HepG2 (cell line): ENCODE data around the gene CD300H. TPM values are rescaled to one million over a fixed set of nuclear protein-coding genes. Genes with fewer than 3 reads are reported as not detected.
A peak's percentile ranks its signal among the peaks of the same experiment; 100 is the strongest.

Experiments used
- ATAC-seq: fragments of 200-7000 bp; cut with Tn5 transposase; 3 replicates; pipeline ENCODE4 v1.9.1; 2020; ENCODE audit warnings: mild to moderate bottlenecking, moderate library complexity
- BruUV-seq: library from RNA; stranded (reverse); fragments of 400-500 nt; replicated peaks from 2 replicates; lab custom pipeline; 2021; lab: Mats Ljungman, UMichigan
- CTCF ChIA-PET: fragments of 300-600 bp; formaldehyde crosslinking; extraction: SDS; loops from one replicate; lab custom pipeline; 2021; ENCODE audit warnings: low total read pairs, inconsistent platforms, low intra/inter-chr PET ratio; lab: Yijun Ruan, JAX
- POLR2A ChIA-PET: fragments of 350-600 bp; sonication (Branson Sonifier 250); formaldehyde crosslinking; loops from one replicate; lab custom pipeline; 2020; ENCODE audit warnings: antibody characterized with exemption, inconsistent platforms; lab: Yijun Ruan, JAX
- DNase-seq: peaks from one replicate; pipeline ENCODE4 v3.0.0-alpha.2; 2015; ENCODE audit warnings: low spot score
- FAIRE-seq: peaks from 3 replicates; lab custom pipeline; 2011; peaks lifted over from hg19 to GRCh38; lab: Jason Lieb, UNC
- H2AFZ ChIP-seq: one replicate; pipeline ENCODE4 v1.6.1; 2011; ENCODE audit warnings: low read length, inconsistent platforms
- H3K27ac ChIP-seq: fragments of 300-600 bp; 3 replicates; pipeline ENCODE4 v1.8.0; 2011; ENCODE audit warnings: mixed run types, mild to moderate bottlenecking, mixed read lengths, low read length, inconsistent platforms; ENCODE audit not compliant: insufficient read depth; ENCODE audit errors: extremely low read length
- H3K27me3 ChIP-seq, 2 experiments: fragments of 200-600 bp in 1 of 2; 2 replicates in 1 of 2; 3 replicates in 1 of 2; pipeline versions ENCODE4 v1.6.0 to v1.8.0; 2011; ENCODE audit warnings: low read length in 2 of 2, mild to moderate bottlenecking in 2 of 2, moderate library complexity in 2 of 2, inconsistent platforms in 1 of 2; ENCODE audit not compliant: insufficient read depth in 2 of 2, control insufficient read depth in 1 of 2
- H3K36me3 ChIP-seq, 2 experiments: fragments of 200-600 bp in 1 of 2; replicated peaks in 1 of 2; 2 replicates in 1 of 2; 3 replicates in 1 of 2; pipeline versions ENCODE4 v1.5.1 to v1.8.0; 2011; ENCODE audit warnings: low read length in 2 of 2, inconsistent platforms in 1 of 2; ENCODE audit not compliant: insufficient read depth in 2 of 2, control insufficient read depth in 1 of 2
- H3K4me1 ChIP-seq: 2 replicates; pipeline ENCODE4 v1.5.1; 2012; ENCODE audit warnings: low read length, inconsistent platforms; ENCODE audit not compliant: insufficient read depth
- H3K4me2 ChIP-seq: 2 replicates; pipeline ENCODE4 v1.6.0; 2011; ENCODE audit warnings: low read depth, low read length, inconsistent platforms
- H3K4me3 ChIP-seq, 3 experiments: fragments of 200-600 bp in 1 of 3; sonication (generic), shearing (Covaris generic) in 1 of 3; replicated peaks in 1 of 3; 2 replicates each; pipeline ENCODE4 v1.5.1; 2011 to 2016; ENCODE audit warnings: low read length in 3 of 3, inconsistent platforms in 2 of 3, low read depth in 2 of 3, mild to moderate bottlenecking in 2 of 3, control low read depth in 1 of 3, mixed read lengths in 1 of 3; ENCODE audit not compliant: insufficient read depth in 1 of 3
- H3K79me2 ChIP-seq: one replicate; pipeline ENCODE4 v1.6.1; 2011; ENCODE audit warnings: low read length, inconsistent platforms; ENCODE audit not compliant: insufficient read depth
- H3K9ac ChIP-seq: 2 replicates; pipeline ENCODE4 v1.6.0; 2011; ENCODE audit warnings: mild to moderate bottlenecking, low read depth, low read length, inconsistent platforms; ENCODE audit not compliant: insufficient read depth
- H3K9me3 ChIP-seq: 2 replicates; pipeline ENCODE4 v1.5.1; 2012; ENCODE audit warnings: mild to moderate bottlenecking, low read length
- H4K20me1 ChIP-seq: 2 replicates; pipeline ENCODE4 v1.6.0; 2011; ENCODE audit warnings: inconsistent platforms, mild to moderate bottlenecking, low read length, moderate library complexity; ENCODE audit not compliant: insufficient read depth
- CREB1 ChIP-seq, 2 experiments: fragments of 450-650 bp in 1 of 2; IDR thresholded peaks; 2 replicates each; pipeline ENCODE4 v1.6.1; 2016 to 2017; ENCODE audit warnings: control low read depth in 1 of 2, mild to moderate bottlenecking in 1 of 2, missing compliant biosample characterization in 1 of 2, missing genetic modification characterization in 1 of 2
- ELK4 ChIP-seq: sonication (generic); formaldehyde crosslinking; IDR thresholded peaks from 2 replicates; pipeline ENCODE4 v1.9.0; 2021; ENCODE audit warnings: missing genetic modification reagents, borderline replicate concordance
- IRX3 ChIP-seq: sonication (generic); formaldehyde crosslinking; IDR thresholded peaks from 2 replicates; pipeline ENCODE4 v1.8.1; 2023; ENCODE audit warnings: mild to moderate bottlenecking, low read depth, missing genetic modification reagents, borderline replicate concordance
- KDM4B ChIP-seq: sonication (generic); formaldehyde crosslinking; IDR thresholded peaks from 2 replicates; pipeline ENCODE4 v1.4.0; 2020; ENCODE audit warnings: missing genetic modification reagents
- KDM6A ChIP-seq: IDR thresholded peaks from 2 replicates; pipeline ENCODE4 v1.6.1; 2016; ENCODE audit warnings: low read depth
- MNT ChIP-seq: fragments of 450-650 bp; IDR thresholded peaks from 2 replicates; pipeline ENCODE4 v1.6.1; 2016
- NCOA2 ChIP-seq: sonication (generic); formaldehyde crosslinking; IDR thresholded peaks from 2 replicates; pipeline ENCODE4 v1.8.0; 2022; ENCODE audit warnings: inconsistent platforms
- NFIC ChIP-seq: IDR thresholded peaks from 2 replicates; pipeline ENCODE4 v1.6.1; 2012; ENCODE audit warnings: mild to moderate bottlenecking, low read length, inconsistent platforms
- NFKB2 ChIP-seq: sonication (generic); formaldehyde crosslinking; IDR thresholded peaks from 2 replicates; pipeline ENCODE4 v1.4.0; 2020; ENCODE audit warnings: missing genetic modification reagents, borderline replicate concordance
- NR1H2 ChIP-seq: sonication (generic); formaldehyde crosslinking; IDR thresholded peaks from 2 replicates; pipeline ENCODE4 v1.8.1; 2022; ENCODE audit warnings: low read depth, missing genetic modification reagents, borderline replicate concordance
- RARG ChIP-seq: sonication (generic); formaldehyde crosslinking; IDR thresholded peaks from 2 replicates; pipeline ENCODE4 v1.4.0; 2020; ENCODE audit warnings: low read depth, mild to moderate bottlenecking, missing genetic modification reagents
- SOX5 ChIP-seq: IDR thresholded peaks from 2 replicates; pipeline ENCODE4 v1.6.1; 2016; ENCODE audit warnings: borderline replicate concordance
- SOX6 ChIP-seq, 2 experiments: fragments of 450-650 bp in 1 of 2; sonication (generic) in 1 of 2; formaldehyde crosslinking in 1 of 2; IDR thresholded peaks; 2 replicates each; pipeline versions ENCODE4 v1.4.0 to v1.6.1; 2017 to 2020; ENCODE audit warnings: antibody characterized with exemption in 1 of 2, mild to moderate bottlenecking in 1 of 2, missing genetic modification reagents in 1 of 2
- STAT5B ChIP-seq: sonication (generic); formaldehyde crosslinking; IDR thresholded peaks from 2 replicates; pipeline ENCODE4 v1.4.0; 2020; ENCODE audit warnings: missing genetic modification reagents
- ZFAT ChIP-seq: sonication (generic); formaldehyde crosslinking; conservative IDR thresholded peaks from 2 replicates; pipeline ENCODE4 v1.8.1; 2023; ENCODE audit warnings: missing genetic modification reagents, inconsistent platforms
- ZNF207 ChIP-seq: fragments of 450-650 bp; IDR thresholded peaks from 2 replicates; pipeline ENCODE4 v1.6.1; 2016; ENCODE audit warnings: antibody characterized with exemption, borderline replicate concordance
- ZNF761 ChIP-seq: sonication (generic); formaldehyde crosslinking; conservative IDR thresholded peaks from 2 replicates; pipeline ENCODE4 v1.4.0; 2020; ENCODE audit warnings: mild to moderate bottlenecking, missing genetic modification reagents
- WGBS: methylation state at CpG from one replicate; pipeline ENCODE4 v1.1.6; 2017; ENCODE audit warnings: low lambda C conversion rate; 5-methylcytosine and 5-hydroxymethylcytosine counted together
- in situ Hi-C: cut with HindIII; loops from 2 replicates; pipeline ENCODE4 v1.10.0; 2017; ENCODE audit warnings: low pct_unique_long_range_greater_than_20kb; ENCODE audit not compliant: extremely low pct_ligation_motif_present
- intact Hi-C: fragments of 100-400 bp; cut with micrococcal nuclease; formaldehyde crosslinking; loops from one replicate; pipeline ENCODE4 v1.10.0; 2022; ENCODE audit not compliant: unreplicated experiment
- polyA plus RNA-seq, 8 experiments: library from polyadenylated mRNA; depleted of rRNA in 3 of 8; stranded (reverse) in 7 of 8; unstranded in 1 of 8; fragments of >200 nt; fragmentation: Illumina TruSeq in 4 of 8; extraction: Trizol in 4 of 8; gene quantifications; 2 replicates each; pipeline versions ENCODE4 v1.2.1 to v1.2.3, GENCODE V29; 2011 to 2016; ENCODE audit warnings: low read depth in 4 of 8, missing spikeins in 1 of 8, mixed read lengths in 1 of 8; ENCODE audit not compliant: insufficient read depth in 1 of 8
- total RNA-seq, 5 experiments: library from RNA; depleted of rRNA; stranded (reverse); fragments of >200 nt; fragmentation: Illumina TruSeq; extraction: Trizol; gene quantifications; 2 replicates each; pipeline ENCODE4 v1.2.3, GENCODE V29; 2016; ENCODE audit warnings: low read depth in 1 of 5
- TF ChIP-seq, protein P1 (sequence below): sonication (generic); formaldehyde crosslinking; IDR thresholded peaks from 2 replicates; pipeline ENCODE4 v1.4.0; 2020; ENCODE audit warnings: missing genetic modification reagents, borderline replicate concordance

CD300H gene
- total and polyA plus RNA-seq, 2 of the 13 experiments (the other 11 are each of a cell fraction or from before 2014, with no cell fraction given), result not detected

DNA sequence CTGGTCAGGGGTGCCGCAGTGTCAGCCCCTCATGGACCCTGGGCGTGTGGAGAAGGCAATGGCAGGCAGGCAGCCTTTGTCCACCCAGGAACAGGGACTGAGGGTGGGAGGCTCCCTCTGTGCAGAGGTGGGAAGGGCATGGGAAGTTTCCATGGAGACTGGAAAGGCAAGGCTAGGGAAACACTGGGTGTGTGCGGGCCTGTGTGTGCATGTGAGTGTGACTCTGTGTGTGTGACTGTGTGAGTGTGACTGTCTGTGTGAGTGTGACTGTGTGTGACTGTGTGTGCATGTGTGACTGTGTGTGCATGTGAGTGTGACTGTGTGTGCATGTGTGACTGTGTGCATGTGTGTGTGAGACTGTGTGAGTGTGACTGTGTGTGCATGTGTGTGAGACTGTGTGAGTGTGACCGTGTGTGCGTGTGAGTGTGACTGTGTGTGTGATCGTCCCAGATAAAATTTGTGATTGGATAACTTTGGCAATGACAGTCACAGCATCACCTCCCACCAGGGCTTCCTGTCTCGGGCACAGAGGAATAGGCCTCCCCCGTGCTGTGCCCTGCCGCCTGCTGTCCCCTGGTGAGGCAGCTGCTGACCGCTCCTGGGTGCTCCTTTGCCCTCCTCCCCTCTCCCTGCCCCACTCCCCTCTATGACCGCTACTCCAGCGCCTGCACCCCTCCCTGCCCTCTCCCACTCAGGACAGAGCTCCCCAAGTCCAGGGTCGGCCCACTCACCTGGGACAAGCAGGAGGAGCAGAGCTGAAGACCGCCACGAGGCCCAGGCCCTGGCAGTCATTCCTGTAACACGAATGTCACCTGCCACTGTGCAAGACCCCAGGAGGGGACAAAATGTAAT, 22.1 kb downstream of the CD300H start:
- H4K20me1 ChIP-seq, result no peaks in the 10 kb centered on the region
- no peak for ATAC-seq
- H3K9ac ChIP-seq, result no peak overlapping the region
- H3K4me2 ChIP-seq, result no peak overlapping the region
- no peaks in the 10 kb centered on the region for H3K36me3 ChIP-seq
- FAIRE-seq, result no peak
- H3K9me3 ChIP-seq, result no peaks in the 10 kb centered on the region
- ChIA-PET POLR2A (no interaction called here), CTCF (no interaction called here)
- BruUV-seq, result no TSS peak
- peaks cover 31 to 100% of the 10 kb centered on the region in 2 experiments for H3K27me3 ChIP-seq
- H3K79me2 ChIP-seq, result no peaks in the 10 kb centered on the region
- H3K4me3 ChIP-seq, result no peak overlapping the region
- H3K4me1 ChIP-seq, result no peaks in the 10 kb centered on the region
- no peak overlapping the region for H3K27ac ChIP-seq
- in situ Hi-C loops, result no loop called here
- no peak for DNase-seq
- intact Hi-C loops, result no loop called here
- H2AFZ ChIP-seq, result no peak overlapping the region
- WGBS, result 34% methylated on average over 15 of the region's 16 CpGs
- no peak for TF ChIP-seq KDM6A
- TF ChIP-seq MNT, result peak; percentile 79
- no peak for TF ChIP-seq NFKB2 (CRISPR knock-in tag)
- no peak for TF ChIP-seq NFIC
- no peak for TF ChIP-seq ZFAT (CRISPR knock-in tag)
- TF ChIP-seq, protein P1, sequence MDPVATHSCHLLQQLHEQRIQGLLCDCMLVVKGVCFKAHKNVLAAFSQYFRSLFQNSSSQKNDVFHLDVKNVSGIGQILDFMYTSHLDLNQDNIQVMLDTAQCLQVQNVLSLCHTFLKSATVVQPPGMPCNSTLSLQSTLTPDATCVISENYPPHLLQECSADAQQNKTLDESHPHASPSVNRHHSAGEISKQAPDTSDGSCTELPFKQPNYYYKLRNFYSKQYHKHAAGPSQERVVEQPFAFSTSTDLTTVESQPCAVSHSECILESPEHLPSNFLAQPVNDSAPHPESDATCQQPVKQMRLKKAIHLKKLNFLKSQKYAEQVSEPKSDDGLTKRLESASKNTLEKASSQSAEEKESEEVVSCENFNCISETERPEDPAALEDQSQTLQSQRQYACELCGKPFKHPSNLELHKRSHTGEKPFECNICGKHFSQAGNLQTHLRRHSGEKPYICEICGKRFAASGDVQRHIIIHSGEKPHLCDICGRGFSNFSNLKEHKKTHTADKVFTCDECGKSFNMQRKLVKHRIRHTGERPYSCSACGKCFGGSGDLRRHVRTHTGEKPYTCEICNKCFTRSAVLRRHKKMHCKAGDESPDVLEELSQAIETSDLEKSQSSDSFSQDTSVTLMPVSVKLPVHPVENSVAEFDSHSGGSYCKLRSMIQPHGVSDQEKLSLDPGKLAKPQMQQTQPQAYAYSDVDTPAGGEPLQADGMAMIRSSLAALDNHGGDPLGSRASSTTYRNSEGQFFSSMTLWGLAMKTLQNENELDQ (CRISPR knock-in tag), result no peak
- TF ChIP-seq KDM4B, result no peak
- no peak for TF ChIP-seq IRX3 (CRISPR knock-in tag)
- peak; percentile 55; the same call in 1 of the 2 replicates for TF ChIP-seq ZNF207
- no peak for TF ChIP-seq STAT5B (CRISPR knock-in tag)
- no peak for TF ChIP-seq RARG (CRISPR knock-in tag)
- TF ChIP-seq NR1H2 (CRISPR knock-in tag), result no peak
- no peak for TF ChIP-seq ELK4
- no peak for TF ChIP-seq ZNF761 (CRISPR knock-in tag)
- TF ChIP-seq SOX5, result no peak
- no peak for TF ChIP-seq NCOA2 (CRISPR knock-in tag)
- TF ChIP-seq SOX6 (IDR thresholded peaks at IDR 0.05), result 0 out of 2 replicates have a peak, but pooled peaks have one; percentile 66
- TF ChIP-seq SOX6 (CRISPR knock-in tag; IDR thresholded peaks at IDR 0.05), result no peak
- TF ChIP-seq CREB1 (IDR thresholded peaks at IDR 0.05), result peak; percentile 69; the same call in 1 of the 2 replicates
- TF ChIP-seq CREB1 (CRISPR knock-in tag; IDR thresholded peaks at IDR 0.05), result no peak
